GM12801 (cell line): Measurements from ENCODE around the gene EDIL3.

ENCODE experiments used
- TF ChIP-seq, protein P1 (sequence below): IDR thresholded peaks from one replicate; pipeline ENCODE4 v1.5.1; 2011; ENCODE audit warnings: control low read depth; ENCODE audit not compliant: insufficient read length; ENCODE audit errors: extremely low read depth

The EDIL3 gene

DNA sequence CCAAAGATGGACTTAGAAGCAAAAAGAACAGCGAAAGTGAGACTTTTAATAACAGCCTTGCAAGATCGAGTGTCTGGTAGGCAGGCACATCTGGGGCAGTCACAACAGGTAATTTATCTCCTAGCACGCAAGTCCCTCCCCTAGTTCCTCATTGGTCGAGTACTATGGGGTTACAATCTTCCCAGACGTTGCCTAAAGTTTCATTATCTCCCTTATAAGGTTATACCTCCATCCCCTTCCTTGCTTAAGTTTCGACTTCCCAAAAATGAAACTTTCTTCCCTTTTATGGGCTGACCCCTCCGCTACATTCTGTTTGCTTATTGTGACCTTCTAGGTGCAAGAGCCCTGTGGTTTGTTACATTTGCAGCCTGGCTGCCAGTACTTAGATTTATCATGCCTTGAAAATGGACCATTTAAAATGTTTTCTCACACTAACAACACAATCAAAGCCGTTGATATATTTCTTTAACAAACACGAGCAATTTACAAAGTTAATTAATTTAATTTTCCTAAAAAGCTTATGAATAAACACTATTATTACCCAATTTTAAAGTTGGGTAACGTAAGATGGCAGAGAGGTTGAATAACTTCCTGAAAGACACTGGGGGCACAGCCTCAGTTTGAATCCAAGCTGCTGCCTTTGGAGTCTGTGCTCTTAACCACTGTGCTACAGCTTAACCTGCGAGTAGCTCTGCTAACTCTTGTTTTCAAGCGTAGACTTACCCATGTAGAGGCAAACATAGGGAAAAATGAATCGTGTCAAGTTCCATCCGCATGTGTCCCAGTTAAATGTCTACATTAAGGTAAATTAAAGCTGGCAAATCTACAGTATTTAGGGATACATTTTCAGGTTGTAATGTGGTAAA lies 91.7 kb downstream of the EDIL3 start:
- TF ChIP-seq, protein P1, sequence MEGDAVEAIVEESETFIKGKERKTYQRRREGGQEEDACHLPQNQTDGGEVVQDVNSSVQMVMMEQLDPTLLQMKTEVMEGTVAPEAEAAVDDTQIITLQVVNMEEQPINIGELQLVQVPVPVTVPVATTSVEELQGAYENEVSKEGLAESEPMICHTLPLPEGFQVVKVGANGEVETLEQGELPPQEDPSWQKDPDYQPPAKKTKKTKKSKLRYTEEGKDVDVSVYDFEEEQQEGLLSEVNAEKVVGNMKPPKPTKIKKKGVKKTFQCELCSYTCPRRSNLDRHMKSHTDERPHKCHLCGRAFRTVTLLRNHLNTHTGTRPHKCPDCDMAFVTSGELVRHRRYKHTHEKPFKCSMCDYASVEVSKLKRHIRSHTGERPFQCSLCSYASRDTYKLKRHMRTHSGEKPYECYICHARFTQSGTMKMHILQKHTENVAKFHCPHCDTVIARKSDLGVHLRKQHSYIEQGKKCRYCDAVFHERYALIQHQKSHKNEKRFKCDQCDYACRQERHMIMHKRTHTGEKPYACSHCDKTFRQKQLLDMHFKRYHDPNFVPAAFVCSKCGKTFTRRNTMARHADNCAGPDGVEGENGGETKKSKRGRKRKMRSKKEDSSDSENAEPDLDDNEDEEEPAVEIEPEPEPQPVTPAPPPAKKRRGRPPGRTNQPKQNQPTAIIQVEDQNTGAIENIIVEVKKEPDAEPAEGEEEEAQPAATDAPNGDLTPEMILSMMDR: no peak

DNA sequence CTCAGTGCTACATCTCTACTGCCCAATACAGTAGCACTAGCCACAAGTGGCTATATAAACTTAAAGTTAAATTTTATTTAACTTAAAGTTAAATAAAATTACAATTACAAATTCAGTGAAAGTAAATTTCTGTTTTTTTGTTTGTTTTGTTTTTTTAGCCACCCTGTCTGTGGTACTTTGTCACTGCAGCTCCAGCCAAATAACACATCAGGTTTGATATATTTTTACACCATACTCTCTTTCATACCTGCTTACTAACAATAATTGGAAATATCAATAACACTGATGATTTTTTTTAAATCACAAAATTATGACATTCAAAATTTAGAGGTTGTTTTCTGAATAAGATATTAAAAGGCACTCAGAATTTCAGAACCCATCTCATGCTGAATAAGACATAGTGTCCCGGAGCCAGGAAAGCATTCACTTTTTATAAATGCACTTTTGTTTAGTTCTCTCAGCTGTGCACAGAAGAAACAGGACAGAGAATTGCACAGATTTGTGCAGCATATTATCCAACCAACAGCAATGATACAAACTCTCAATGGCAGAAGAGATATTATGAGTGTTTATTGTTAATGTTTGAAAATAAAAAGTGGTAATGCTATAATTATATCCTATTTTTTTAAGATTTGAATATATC lies 92.6 kb downstream of the EDIL3 start:
- TF ChIP-seq, protein P1: no peak

DNA sequence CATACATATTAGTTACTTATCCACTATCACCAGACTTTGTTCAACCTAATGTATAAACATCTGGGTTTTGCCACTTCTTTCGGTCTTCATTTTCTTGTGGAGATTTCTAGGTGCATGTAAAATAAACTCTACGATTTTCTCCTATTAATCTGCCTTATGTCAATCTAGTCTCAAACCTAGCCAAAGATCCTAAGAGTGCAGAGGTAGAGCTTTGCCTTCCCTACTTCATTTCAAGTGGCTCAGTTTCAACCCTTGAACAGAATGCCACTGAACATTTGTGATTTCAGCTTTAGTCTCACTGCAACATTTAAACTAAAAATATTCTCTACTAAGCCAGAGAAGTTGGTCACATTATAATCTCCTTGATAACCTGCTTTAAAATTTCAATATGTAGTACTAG lies 94.0 kb downstream of the EDIL3 start:
- TF ChIP-seq, protein P1: no peak

DNA sequence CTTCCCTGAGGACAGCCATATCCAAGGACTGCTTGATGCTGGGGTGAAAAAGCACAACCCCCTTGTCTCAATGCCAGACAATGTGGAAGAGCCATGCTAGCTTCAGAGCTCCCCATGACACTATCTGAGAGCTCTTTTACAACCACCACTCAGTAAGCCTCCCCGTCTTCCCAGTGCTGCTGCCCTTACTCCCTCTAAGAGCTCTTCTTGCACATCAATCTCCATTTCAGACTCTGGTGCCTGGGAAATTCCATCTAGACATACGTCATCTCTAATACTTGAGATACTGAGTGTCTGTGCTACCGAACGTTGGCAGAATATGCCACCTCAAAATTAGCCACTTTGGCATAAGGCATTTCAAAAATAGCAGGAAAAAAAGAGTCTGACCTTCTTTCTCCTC lies 94.5 kb downstream of the EDIL3 start:
- TF ChIP-seq, protein P1: no peak

DNA sequence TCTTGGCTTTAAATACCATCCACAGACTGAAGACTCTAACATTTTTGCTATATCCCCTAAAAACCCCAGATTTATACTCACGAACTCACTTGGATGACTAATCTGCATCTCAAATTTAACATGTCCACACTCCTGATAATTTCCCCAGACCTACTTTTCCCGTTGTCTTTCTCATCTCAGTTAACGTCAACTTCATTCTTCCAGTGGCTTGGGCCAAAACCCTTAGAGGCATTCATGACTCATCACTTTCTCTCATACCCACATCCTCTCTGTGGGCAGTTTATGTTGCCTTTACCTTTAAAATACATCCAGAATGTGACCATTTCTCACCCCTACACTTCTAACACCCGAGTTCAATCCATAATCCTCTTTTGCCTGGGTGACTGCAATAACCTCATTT lies 96.7 kb downstream of the EDIL3 start:
- TF ChIP-seq, protein P1: no peak

DNA sequence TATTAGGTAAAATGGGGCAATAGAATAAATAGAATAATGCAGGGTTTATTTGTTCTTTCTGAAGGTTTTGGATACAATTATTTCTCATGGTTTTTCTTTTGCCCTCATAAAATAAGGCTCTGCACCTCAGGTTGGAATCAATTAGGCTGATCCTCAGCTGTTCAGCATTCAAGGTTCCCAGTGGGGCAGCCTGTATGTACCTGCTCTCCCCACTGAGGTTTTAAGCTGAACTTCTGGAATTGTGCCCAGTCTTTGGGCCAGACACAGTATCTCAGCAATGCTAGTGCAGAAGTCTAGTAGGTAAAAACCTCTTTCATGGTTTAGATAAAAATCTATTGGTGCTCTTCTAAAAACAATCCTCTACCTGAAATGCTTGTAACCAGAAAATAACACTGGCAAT lies 98.0 kb downstream of the EDIL3 start:
- TF ChIP-seq, protein P1: no peak

DNA sequence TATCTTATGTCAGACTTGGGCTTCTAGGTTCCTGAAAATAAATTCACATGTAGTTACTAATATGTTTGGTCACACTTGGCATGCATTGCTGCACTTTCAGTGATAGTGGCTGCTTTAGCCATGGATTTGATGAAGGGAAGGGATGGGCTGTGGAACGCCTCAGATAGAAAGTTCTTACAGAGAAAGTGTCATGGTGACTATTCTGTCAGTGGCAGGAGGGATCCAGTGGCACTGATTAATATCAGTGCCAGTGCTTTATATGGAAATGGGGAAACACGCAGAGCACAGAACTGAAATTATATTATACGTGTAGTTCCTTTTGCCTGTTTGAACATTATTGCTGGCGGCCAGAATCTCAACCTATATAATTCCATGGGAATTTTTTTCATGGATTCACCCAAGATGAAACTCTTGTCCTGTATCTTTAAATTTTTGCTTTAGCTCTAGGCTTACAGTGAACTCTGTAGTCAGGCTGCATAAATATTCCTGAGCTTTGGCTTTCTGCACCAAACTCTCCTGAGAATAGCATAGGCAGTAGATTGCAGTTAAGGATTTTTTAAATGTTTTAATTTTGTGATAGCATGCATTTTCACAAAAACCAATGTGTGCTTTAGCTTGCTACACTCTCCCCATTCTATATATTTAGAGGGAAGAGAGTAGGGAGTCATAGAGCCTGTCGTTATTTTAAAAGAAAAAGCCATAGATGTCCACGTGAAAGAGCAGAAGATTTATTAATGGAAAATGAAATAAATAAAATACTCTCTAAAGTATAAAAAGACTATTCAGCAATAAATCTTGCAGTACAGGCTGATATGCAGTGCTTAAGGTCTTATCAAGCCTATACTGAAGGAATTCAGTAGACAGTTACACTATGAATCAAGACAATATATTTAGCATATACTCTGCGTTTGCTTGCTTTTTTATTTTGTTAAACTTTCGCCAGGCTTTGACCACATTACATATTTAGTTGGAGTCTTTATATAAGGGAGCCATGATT lies 98.7 kb downstream of the EDIL3 start:
- TF ChIP-seq, protein P1: no peak
